Neural progenitor cell (in vitro differentiated cells): ENCODE data around the gene ADAMTS12. TPM values are rescaled to one million over a fixed set of nuclear protein-coding genes. Genes with fewer than 3 reads are reported as not detected.

ENCODE experiments used
- DNase-seq: peaks from one replicate; pipeline ENCODE4 v3.0.0-alpha.2; 2016; ENCODE audit warnings: low spot score
- H2AFZ ChIP-seq: fragments of 200-600 bp; sonication (generic); replicated peaks from 2 replicates; pipeline ENCODE4 v1.6.1; 2016; ENCODE audit warnings: antibody characterized with exemption
- H3F3A ChIP-seq: fragments of 200-600 bp; sonication (generic); 2 replicates; pipeline ENCODE4 v1.6.1; 2016; ENCODE audit warnings: antibody characterized with exemption, low read depth
- H3K27ac ChIP-seq: fragments of 200-600 bp; sonication (generic); 2 replicates; pipeline ENCODE4 v1.5.1; 2016; ENCODE audit warnings: mild to moderate bottlenecking
- H3K27me3 ChIP-seq: fragments of 200-600 bp; sonication (generic); 2 replicates; pipeline ENCODE4 v1.6.1; 2016; ENCODE audit warnings: mild to moderate bottlenecking, moderate library complexity
- H3K36me3 ChIP-seq: fragments of 200-600 bp; sonication (generic); 2 replicates; pipeline ENCODE4 v1.5.1; 2016
- H3K4me1 ChIP-seq: fragments of 200-600 bp; sonication (generic); 2 replicates; pipeline ENCODE4 v1.6.1; 2016; ENCODE audit warnings: mixed run types
- H3K4me2 ChIP-seq: fragments of 200-600 bp; sonication (generic); 2 replicates; pipeline ENCODE4 v1.6.1; 2016
- H3K4me3 ChIP-seq: fragments of 200-600 bp; sonication (generic); 2 replicates; pipeline ENCODE4 v1.5.1; 2016
- H3K79me2 ChIP-seq: fragments of 200-600 bp; sonication (generic); 2 replicates; pipeline ENCODE4 v1.6.1; 2016; ENCODE audit warnings: low read depth
- H3K9ac ChIP-seq: fragments of 200-600 bp; sonication (generic); 2 replicates; pipeline ENCODE4 v1.6.1; 2016
- H3K9me3 ChIP-seq: fragments of 200-600 bp; sonication (generic); 2 replicates; pipeline ENCODE4 v1.5.1; 2016; ENCODE audit warnings: low read depth
- H4K20me1 ChIP-seq: fragments of 200-600 bp; sonication (generic); 2 replicates; pipeline ENCODE4 v1.6.1; 2016; ENCODE audit warnings: low read depth
- H3K27ac Mint-ChIP-seq: 3 replicates; pipeline ENCODE4 v1.8.0; 2021; ENCODE audit warnings: mixed read lengths
- H3K27me3 Mint-ChIP-seq: 2 replicates; pipeline ENCODE4 v1.8.0; 2022; ENCODE audit warnings: low read depth, mild to moderate bottlenecking, inconsistent platforms, moderate library complexity, mixed read lengths; ENCODE audit not compliant: insufficient read depth
- H3K36me3 Mint-ChIP-seq: 3 replicates; pipeline ENCODE4 v1.8.0; 2021; ENCODE audit warnings: mixed read lengths
- H3K4me1 Mint-ChIP-seq: 3 replicates; pipeline ENCODE4 v1.8.0; 2021; ENCODE audit warnings: mixed read lengths
- H3K4me3 Mint-ChIP-seq: 3 replicates; pipeline ENCODE4 v1.8.0; 2021; ENCODE audit warnings: mild to moderate bottlenecking, moderate library complexity, mixed read lengths
- H3K9me3 Mint-ChIP-seq: 3 replicates; pipeline ENCODE4 v1.8.0; 2020; ENCODE audit warnings: mixed read lengths
- CTCF ChIP-seq: fragments of 200-600 bp; sonication (generic); IDR thresholded peaks from 2 replicates; pipeline ENCODE4 v1.5.1; 2017; ENCODE audit warnings: antibody characterized with exemption, mild to moderate bottlenecking
- EZH2 ChIP-seq: fragments of 200-600 bp; sonication (generic); IDR thresholded peaks from 2 replicates; pipeline ENCODE4 v1.6.1; 2017; ENCODE audit warnings: antibody characterized with exemption, mild to moderate bottlenecking, moderate library complexity
- EZH2phosphoT487 ChIP-seq: fragments of 200-600 bp; sonication (generic); IDR thresholded peaks from 2 replicates; pipeline ENCODE4 v1.6.1; 2017; ENCODE audit warnings: antibody characterized with exemption
- total RNA-seq: library from RNA; depleted of rRNA; stranded (reverse); fragments of >200 nt; gene quantifications from 2 replicates; pipeline ENCODE4 v1.2.3, GENCODE V29; 2015; ENCODE audit warnings: low replicate concordance

Gene ADAMTS12
- total RNA-seq, 1 donor from 2014 or later, result 15.6 TPM

GRCh38 chr5:33808699-33809098 is 83.1 kb downstream of the ADAMTS12 start:
- H3K79me2 ChIP-seq, result peaks cover 3% of the 10 kb centered on the region
- no peak overlapping the region for H3K9ac ChIP-seq
- Mint-ChIP-seq H3K4me1 (peaks cover 9% of the 10 kb centered on the region), H3K36me3 (peaks cover 5% of the 10 kb centered on the region), H3K4me3 (no peak overlapping the region), H3K9me3 (no peaks in the 10 kb centered on the region), H3K27me3 (peaks cover 2% of the 10 kb centered on the region), H3K27ac (no peak overlapping the region)
- H3K27me3 ChIP-seq, result no peaks in the 10 kb centered on the region
- peaks cover 17% of the 10 kb centered on the region for H3K4me1 ChIP-seq
- no peak overlapping the region for H3K4me2 ChIP-seq
- H3K27ac ChIP-seq, result no peak overlapping the region
- H3K9me3 ChIP-seq, result no peaks in the 10 kb centered on the region
- DNase-seq, result no peak
- H3K4me3 ChIP-seq, result no peak overlapping the region
- no peak overlapping the region for H2AFZ ChIP-seq
- H3K36me3 ChIP-seq, result no peaks in the 10 kb centered on the region
- TF ChIP-seq EZH2 (no peak), EZH2phosphoT487 (no peak), CTCF (no peak)
- no peaks in the 10 kb centered on the region for H4K20me1 ChIP-seq
- H3F3A ChIP-seq, result no peaks in the 10 kb centered on the region

GRCh38 chr5:33807771-33808170 is 84.0 kb downstream of the ADAMTS12 start:
- H3K4me1 ChIP-seq, result peaks cover 17% of the 10 kb centered on the region
- Mint-ChIP-seq H3K9me3 (no peaks in the 10 kb centered on the region), H3K27ac (peak overlapping the region; percentile 1), H3K4me3 (no peak overlapping the region), H3K4me1 (peaks cover 9% of the 10 kb centered on the region), H3K36me3 (peaks cover 5% of the 10 kb centered on the region), H3K27me3 (peaks cover 2% of the 10 kb centered on the region)
- no peak overlapping the region for H3K4me2 ChIP-seq
- no peaks in the 10 kb centered on the region for H3K9me3 ChIP-seq
- no peak for DNase-seq
- no peak overlapping the region for H2AFZ ChIP-seq
- H3K4me3 ChIP-seq, result no peak overlapping the region
- H3K79me2 ChIP-seq, result peaks cover 3% of the 10 kb centered on the region
- no peaks in the 10 kb centered on the region for H3K27me3 ChIP-seq
- TF ChIP-seq EZH2phosphoT487 (no peak), EZH2 (no peak), CTCF (no peak)
- no peak overlapping the region for H3K27ac ChIP-seq
- no peaks in the 10 kb centered on the region for H3K36me3 ChIP-seq
- H3F3A ChIP-seq, result no peaks in the 10 kb centered on the region
- H4K20me1 ChIP-seq, result no peaks in the 10 kb centered on the region
- H3K9ac ChIP-seq, result no peak overlapping the region

- Mint-ChIP-seq H3K27ac (no peak overlapping the region), H3K9me3 (no peaks in the 10 kb centered on the region), H3K36me3 (peaks cover 5% of the 10 kb centered on the region), H3K27me3 (peaks cover 2% of the 10 kb centered on the region), H3K4me3 (no peak overlapping the region), H3K4me1 (peaks cover 9% of the 10 kb centered on the region)
- Histone ChIP-seq H3K9me3 (no peaks in the 10 kb centered on the region), H3K27ac (no peak overlapping the region), H3K79me2 (peaks cover 3% of the 10 kb centered on the region), H3K4me2 (no peak overlapping the region), H4K20me1 (no peaks in the 10 kb centered on the region), H2AFZ (no peak overlapping the region), H3F3A (no peaks in the 10 kb centered on the region), H3K4me3 (no peak overlapping the region), H3K4me1 (peaks cover 17% of the 10 kb centered on the region), H3K36me3 (no peaks in the 10 kb centered on the region), H3K9ac (no peak overlapping the region), H3K27me3 (no peaks in the 10 kb centered on the region)
- no peak for DNase-seq
- TF ChIP-seq CTCF, result no peak
- TF ChIP-seq EZH2, result no peak
- TF ChIP-seq EZH2phosphoT487, result no peak
Measured at GRCh38 chr5:33806738-33807442, 84.9 kb downstream of the ADAMTS12 start.
